SK-N-MC (cell line): ENCODE measurements around the gene NMB.

ENCODE experiments used
- DNase-seq: peaks from one replicate; pipeline ENCODE4 v3.0.0-alpha.2; 2011; ENCODE audit warnings: low read depth, low spot score
- H3K27ac ChIP-seq: fragments of 200-600 bp; sonication (generic); 2 replicates; pipeline ENCODE4 v1.5.1; 2016; ENCODE audit warnings: mixed run types
- H3K36me3 ChIP-seq: fragments of 200-600 bp; sonication (generic); 2 replicates; pipeline ENCODE4 v1.6.1; 2017; ENCODE audit warnings: antibody characterized with exemption, low read length, mixed read lengths; ENCODE audit not compliant: insufficient read depth
- H3K4me3 ChIP-seq: fragments of 200-600 bp; sonication (generic); 2 replicates; pipeline ENCODE4 v1.5.1; 2016
- H3K9ac ChIP-seq: fragments of 200-600 bp; sonication (generic); 2 replicates; pipeline ENCODE4 v1.8.0; 2017; ENCODE audit warnings: mixed run types, mixed read lengths; ENCODE audit not compliant: insufficient read length
- H3K9me3 ChIP-seq: fragments of 200-600 bp; sonication (generic); 2 replicates; pipeline ENCODE4 v1.6.1; 2017; ENCODE audit warnings: low read depth, mild to moderate bottlenecking, antibody characterized with exemption, low read length, moderate library complexity, mixed read lengths
- EZH2 ChIP-seq: fragments of 200-600 bp; sonication (generic); IDR thresholded peaks from one replicate; pipeline ENCODE4 v1.6.1; 2017; ENCODE audit warnings: antibody characterized with exemption
- FOXP2 ChIP-seq: optimal IDR thresholded peaks from 2 replicates; pipeline ENCODE3; 2011; ENCODE audit warnings: mild to moderate bottlenecking, moderate library complexity; ENCODE audit not compliant: insufficient read depth; ENCODE audit errors: extremely low read length, control extremely low read depth
- POLR2AphosphoS5 ChIP-seq: IDR thresholded peaks from 2 replicates; pipeline ENCODE4 v1.6.1; 2012; ENCODE audit warnings: mild to moderate bottlenecking, low read depth, low read length, borderline replicate concordance

Gene NMB

GRCh38 chr15:84631706-84632272, 26.2 kb downstream of the NMB start:
- H3K9ac ChIP-seq = peak overlapping the region; percentile 75

GRCh38 chr15:84629033-84629432, 29.0 kb downstream of the NMB start:
- TF ChIP-seq FOXP2 = no peak
- no peak for TF ChIP-seq POLR2AphosphoS5
- no peak for TF ChIP-seq EZH2
- Histone ChIP-seq H3K9ac (no peak overlapping the region), H3K4me3 (no peak overlapping the region), H3K36me3 (no peaks in the 10 kb centered on the region), H3K9me3 (no peaks in the 10 kb centered on the region), H3K27ac (no peak overlapping the region)
- DNase-seq = no peak

More at GRCh38 chr15:84631706-84632272, 26.2 kb downstream of the NMB start:
- Histone ChIP-seq H3K36me3 (no peaks in the 10 kb centered on the region; the same call in none of the 2 replicates), H3K27ac (no peak overlapping the region), H3K4me3 (peak overlapping the region; percentile 89), H3K9me3 (no peaks in the 10 kb centered on the region)
- TF ChIP-seq FOXP2 = no peak
- no peak for TF ChIP-seq POLR2AphosphoS5
- no peak for TF ChIP-seq EZH2
- no peak for DNase-seq

- no peak for TF ChIP-seq FOXP2
- TF ChIP-seq POLR2AphosphoS5 = no peak
- no peak for TF ChIP-seq EZH2
- Histone ChIP-seq H3K9me3 (peaks cover 23% of the 10 kb centered on the region), H3K27ac (no peak overlapping the region), H3K9ac (no peak overlapping the region), H3K4me3 (no peak overlapping the region), H3K36me3 (peaks cover 27% of the 10 kb centered on the region)
- DNase-seq = no peak
Measured at GRCh38 chr15:84625123-84625522, 32.9 kb downstream of the NMB start.

- H3K9me3 ChIP-seq = peaks cover 23% of the 10 kb centered on the region
- DNase-seq = no peak
- H3K36me3 ChIP-seq = peaks cover 31% of the 10 kb centered on the region
- H3K4me3 ChIP-seq = no peak overlapping the region
- no peak overlapping the region for H3K27ac ChIP-seq
- no peak for TF ChIP-seq POLR2AphosphoS5
- no peak for TF ChIP-seq EZH2
- no peak for TF ChIP-seq FOXP2
- H3K9ac ChIP-seq = no peak overlapping the region
Measured at GRCh38 chr15:84624359-84624758, 33.6 kb downstream of the NMB start.

GRCh38 chr15:84621358-84621979, 36.5 kb downstream of the NMB start:
- peaks cover 23% of the 10 kb centered on the region for H3K9me3 ChIP-seq
- H3K27ac ChIP-seq = no peak overlapping the region
- TF ChIP-seq EZH2 (no peak), POLR2AphosphoS5 (no peak), FOXP2 (no peak)
- no peak for DNase-seq
- no peak overlapping the region for H3K4me3 ChIP-seq
- peaks cover 34% of the 10 kb centered on the region for H3K36me3 ChIP-seq
- H3K9ac ChIP-seq = no peak overlapping the region

- no peak for TF ChIP-seq POLR2AphosphoS5
- no peak for TF ChIP-seq EZH2
- TF ChIP-seq FOXP2 = no peak
- no peak overlapping the region for H3K4me3 ChIP-seq
- no peak for DNase-seq
- peaks cover 23% of the 10 kb centered on the region for H3K9me3 ChIP-seq
- H3K9ac ChIP-seq = no peak overlapping the region
- H3K27ac ChIP-seq = no peak overlapping the region
- peaks cover 37% of the 10 kb centered on the region for H3K36me3 ChIP-seq
Measured at GRCh38 chr15:84620626-84621025, 37.4 kb downstream of the NMB start.

- Histone ChIP-seq H3K27ac (no peak overlapping the region), H3K9ac (no peak overlapping the region), H3K36me3 (peaks cover 22% of the 10 kb centered on the region), H3K9me3 (peaks cover 8% of the 10 kb centered on the region), H3K4me3 (no peak overlapping the region)
- TF ChIP-seq EZH2 (no peak), FOXP2 (no peak), POLR2AphosphoS5 (no peak)
- DNase-seq = no peak
Measured at GRCh38 chr15:84616235-84616634, 41.8 kb downstream of the NMB start.

- no peak for DNase-seq
- TF ChIP-seq FOXP2 (no peak), POLR2AphosphoS5 (no peak), EZH2 (no peak)
- no peak overlapping the region for H3K9ac ChIP-seq
- H3K27ac ChIP-seq = no peak overlapping the region
- no peak overlapping the region for H3K4me3 ChIP-seq
- H3K36me3 ChIP-seq = peaks cover 10% of the 10 kb centered on the region
- no peaks in the 10 kb centered on the region; the same call in 1 of the 2 replicates for H3K9me3 ChIP-seq
Measured at GRCh38 chr15:84611631-84612030, 46.4 kb downstream of the NMB start.
